ENCODE results near the gene KIF1B. TPM values are rescaled to one million over a fixed set of nuclear protein-coding genes. Genes with fewer than 3 reads are reported as not detected.
A peak's percentile ranks its signal among the peaks of the same experiment; 100 is the strongest.

The KIF1B gene
- total and polyA plus RNA-seq, 9 of the 15 experiments (the other 6 are each of a cell fraction or from before 2014, with no cell fraction given): 2.8 to 19.8 (median 11.9) TPM

- intact Hi-C loops (cut with micrococcal nuclease): no loop called here
- 44% methylated on average over 6 of the region's 6 CpGs for WGBS (ENCODE audit: insufficient coverage, low coverage, missing lambda C conversion rate)
Measured at GRCh38 chr1:10287023-10287645, 76.8 kb downstream of the KIF1B start.

More at GRCh38 chr1:10287023-10287645, 76.8 kb downstream of the KIF1B start:
- Histone ChIP-seq H3K79me2 (ENCODE audit: control insufficient read depth, insufficient read depth, low read length) (no peaks in the 10 kb centered on the region), H3K9ac (ENCODE audit: insufficient read depth in 1 of 2, low read depth in 2 of 2, low read length in 2 of 2) (no peak overlapping the region), H3K27ac (ENCODE audit: extremely low read depth, low read depth, low read length) (no peak overlapping the region), H3K4me1 (replicated peaks in 1 of 2; ENCODE audit: control insufficient read depth in 2 of 2, insufficient read depth in 2 of 2, low read length in 2 of 2) (peaks cover 0 to 2% of the 10 kb centered on the region in 2 experiments; a peak in 1 of 5 replicates), H3K9me1 (ENCODE audit: control insufficient read depth, insufficient read depth, low read length) (no peaks in the 10 kb centered on the region), H3K9me3 (replicated peaks; ENCODE audit: control insufficient read depth, insufficient read depth, low read depth, low read length) (no peaks in the 10 kb centered on the region), H3K27me3 (ENCODE audit: control insufficient read depth in 2 of 2, insufficient read depth in 2 of 2, low read length in 2 of 2) (no peaks in the 10 kb centered on the region), H3K4me3 (no peak overlapping the region), H3K4me2 (ENCODE audit: insufficient read depth, low read length) (no peak overlapping the region), H3K36me3 (ENCODE audit: control insufficient read depth, insufficient read depth, low read length) (peaks cover 4% of the 10 kb centered on the region; the same call in 1 of the 3 replicates), H2AFZ (ENCODE audit: low read depth, low read length) (no peak overlapping the region), H4K20me1 (replicated peaks; ENCODE audit: control insufficient read depth, insufficient read depth, low read length) (no peaks in the 10 kb centered on the region)
- BruUV-seq (replicated peaks): TSS peak; percentile 17
- POLR2A ChIA-PET: interaction anchor here (0.8 to 1.0 kb wide), 3 partner anchors 14 to 23 kb away, joined by 3 to 4 read pairs (median 3); no protein-coding TSS in a partner anchor
- CTCF ChIA-PET (ENCODE audit: low intra/inter-chr PET ratio): no interaction called here
- FAIRE-seq (no peak), ATAC-seq (no peak), DNase-seq (ENCODE audit: extremely low read depth in 1 of 4, low spot score in 3 of 4) (no peak)
- in situ Hi-C loops (cut with MboI): no loop called here
- no peak for TF ChIP-seq ZC3H8 (IDR thresholded peaks at IDR 0.05)
- TF ChIP-seq MAFF (IDR thresholded peaks at IDR 0.05; ENCODE audit: low read length): peak; percentile 36; the same call in 1 of the 2 replicates
- TF ChIP-seq NFE2 (IDR thresholded peaks at IDR 0.05; ENCODE audit: low read depth): peak; percentile 60
- TF ChIP-seq, protein P1, sequence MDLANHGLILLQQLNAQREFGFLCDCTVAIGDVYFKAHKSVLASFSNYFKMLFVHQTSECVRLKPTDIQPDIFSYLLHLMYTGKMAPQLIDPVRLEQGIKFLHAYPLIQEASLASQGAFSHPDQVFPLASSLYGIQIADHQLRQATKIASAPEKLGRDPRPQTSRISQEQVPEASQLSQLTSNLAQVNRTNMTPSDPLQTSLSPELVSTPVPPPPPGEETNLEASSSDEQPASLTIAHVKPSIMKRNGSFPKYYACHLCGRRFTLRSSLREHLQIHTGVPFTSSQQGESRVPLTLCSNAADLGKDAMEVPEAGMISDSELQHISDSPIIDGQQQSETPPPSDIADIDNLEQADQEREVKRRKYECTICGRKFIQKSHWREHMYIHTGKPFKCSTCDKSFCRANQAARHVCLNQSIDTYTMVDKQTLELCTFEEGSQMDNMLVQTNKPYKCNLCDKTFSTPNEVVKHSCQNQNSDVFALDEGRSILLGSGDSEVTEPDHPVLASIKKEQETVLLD (IDR thresholded peaks at IDR 0.05): no peak
- TF ChIP-seq MAFG (tag; conservative IDR thresholded peaks at IDR 0.05): peak; percentile 80
- peak; percentile 44; the same call in 1 of the 2 replicates for TF ChIP-seq MAFK (IDR thresholded peaks at IDR 0.05; ENCODE audit: low read length)
- TF ChIP-seq NFE2L1 (tag; IDR thresholded peaks at IDR 0.05; ENCODE audit: borderline replicate concordance, low read depth): peak; percentile 28; the same call in 1 of the 2 replicates
- TF ChIP-seq C11orf30 (IDR thresholded peaks at IDR 0.05; ENCODE audit: low read depth): peak; percentile 85
- TF ChIP-seq ZNF316 (IDR thresholded peaks at IDR 0.05): peak; percentile 84
- TF ChIP-seq NR4A1 (CRISPR knock-in tag; IDR thresholded peaks at IDR 0.05): no peak
- TF ChIP-seq NR4A1 (tag; IDR thresholded peaks at IDR 0.05): no peak
- TF ChIP-seq SP2 (IDR thresholded peaks at IDR 0.05; ENCODE audit: extremely low read depth, low read depth, low read length, poor library complexity, severe bottlenecking): no peak
